HUES64 (cell line): ENCODE results near the gene ATP2B3.

Source experiments
- H3K27ac ChIP-seq: 2 replicates; pipeline ENCODE4 v1.7.0; 2013; ENCODE audit warnings: low read depth, low read length, inconsistent platforms
- H3K27me3 ChIP-seq: 2 replicates; pipeline ENCODE4 v1.6.1; 2013; ENCODE audit warnings: mild to moderate bottlenecking, low read length; ENCODE audit not compliant: insufficient read depth
- H3K36me3 ChIP-seq: 2 replicates; pipeline ENCODE4 v1.6.1; 2013; ENCODE audit warnings: mild to moderate bottlenecking, low read length; ENCODE audit not compliant: insufficient read depth
- H3K4me1 ChIP-seq: 2 replicates; pipeline ENCODE4 v1.6.1; 2013; ENCODE audit warnings: mild to moderate bottlenecking, low read length, moderate library complexity; ENCODE audit not compliant: insufficient read depth
- H3K4me3 ChIP-seq: 2 replicates; pipeline ENCODE4 v1.5.1; 2013; ENCODE audit warnings: mild to moderate bottlenecking, low read length, moderate library complexity
- H3K9ac ChIP-seq: 2 replicates; pipeline ENCODE4 v1.6.1; 2013; ENCODE audit warnings: mild to moderate bottlenecking, low read depth, low read length
- H3K9me3 ChIP-seq: 2 replicates; pipeline ENCODE4 v1.6.1; 2013; ENCODE audit warnings: low read depth, low read length; ENCODE audit not compliant: insufficient read depth
- WGBS: fragments of 150-250, 120-280 bp; methylation state at CpG from one replicate; pipeline ENCODE4 v1.1.7; 2013; ENCODE audit warnings: missing lambda C conversion rate; 5-methylcytosine and 5-hydroxymethylcytosine counted together

ATP2B3 gene

DNA sequence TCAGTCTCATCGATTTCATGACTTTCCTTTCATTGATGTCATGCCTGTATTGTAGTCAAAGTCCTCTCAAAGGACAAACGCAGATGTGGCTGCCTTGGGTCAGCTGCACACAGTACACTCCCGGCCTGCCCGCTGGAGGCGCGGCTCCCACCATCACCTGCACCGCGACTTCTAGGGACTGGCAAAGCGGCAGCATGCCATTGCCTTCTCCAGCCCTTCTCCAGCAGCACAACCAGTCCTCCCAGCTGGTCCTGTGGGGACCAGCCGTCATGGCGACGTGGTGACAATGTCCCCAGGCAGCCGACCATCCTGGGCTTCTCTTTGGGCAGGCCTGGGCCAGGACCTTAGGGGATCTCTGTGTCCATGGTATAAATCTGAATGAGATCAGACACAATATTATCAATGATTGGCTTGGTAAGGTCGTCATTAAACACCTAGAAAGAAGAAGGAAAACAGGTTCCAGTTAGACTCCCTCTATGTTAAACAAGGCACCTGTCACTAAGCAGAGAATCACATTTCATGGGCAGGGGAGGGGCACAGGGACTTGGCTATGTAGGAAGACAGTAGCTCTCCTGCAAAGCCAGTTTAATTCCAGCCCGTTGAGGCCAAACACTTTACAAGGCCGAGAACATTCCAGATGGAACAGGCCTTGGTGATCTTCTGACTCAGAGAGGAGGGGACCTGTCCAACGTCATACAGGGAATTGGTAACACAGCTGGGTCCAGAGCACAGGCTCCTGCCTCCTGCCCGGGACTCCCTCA is 70.8 kb downstream of the ATP2B3 start:
- no peaks in the 10 kb centered on the region for H3K4me1 ChIP-seq
- WGBS = 96% methylated on average over 18 of the region's 18 CpGs
- H3K9me3 ChIP-seq = no peaks in the 10 kb centered on the region
- H3K4me3 ChIP-seq = no peak overlapping the region
- peaks cover 8% of the 10 kb centered on the region; the same call in 1 of the 2 replicates for H3K36me3 ChIP-seq
- H3K27me3 ChIP-seq = no peaks in the 10 kb centered on the region
- H3K27ac ChIP-seq = no peak overlapping the region
- H3K9ac ChIP-seq = no peak overlapping the region

DNA sequence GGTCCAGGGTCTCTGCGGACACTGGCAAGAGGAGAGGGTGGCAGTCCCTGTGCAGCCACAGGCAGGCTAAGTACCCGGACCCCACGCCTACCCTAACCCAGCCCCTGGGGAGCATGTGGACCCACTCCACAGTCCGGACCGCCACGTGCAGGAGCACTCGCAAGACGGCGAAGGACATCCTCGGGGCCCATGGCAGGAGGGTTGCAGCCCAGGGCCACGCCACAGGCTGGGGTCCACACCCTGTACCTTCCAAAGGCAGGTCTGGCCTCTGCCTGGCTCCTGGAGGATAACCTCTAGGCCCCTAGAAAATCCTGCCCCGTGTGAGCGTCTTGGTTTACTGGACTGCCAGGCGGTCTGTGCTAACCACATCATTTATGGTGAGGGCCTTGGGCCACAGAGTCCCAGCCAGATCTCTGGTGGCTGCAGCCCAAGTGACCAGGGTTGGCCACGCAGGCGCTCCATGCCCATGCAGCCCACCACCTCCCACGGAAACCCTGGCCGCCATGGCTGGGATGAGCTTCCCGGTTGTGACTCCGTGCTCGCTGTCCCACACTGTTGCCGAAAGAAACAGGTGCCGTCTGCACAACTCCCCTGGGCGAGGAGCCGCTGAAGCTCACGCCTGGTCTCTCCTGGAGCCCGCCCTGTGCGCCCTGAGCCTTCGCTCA is 71.5 kb downstream of the ATP2B3 start:
- H3K4me3 ChIP-seq = no peak overlapping the region
- H3K27ac ChIP-seq = no peak overlapping the region
- H3K36me3 ChIP-seq = peaks cover 13% of the 10 kb centered on the region; the same call in 1 of the 2 replicates
- WGBS = 96% methylated on average over 29 of the region's 29 CpGs
- no peaks in the 10 kb centered on the region for H3K9me3 ChIP-seq
- H3K27me3 ChIP-seq = no peaks in the 10 kb centered on the region
- H3K9ac ChIP-seq = no peak overlapping the region
- no peaks in the 10 kb centered on the region for H3K4me1 ChIP-seq

DNA sequence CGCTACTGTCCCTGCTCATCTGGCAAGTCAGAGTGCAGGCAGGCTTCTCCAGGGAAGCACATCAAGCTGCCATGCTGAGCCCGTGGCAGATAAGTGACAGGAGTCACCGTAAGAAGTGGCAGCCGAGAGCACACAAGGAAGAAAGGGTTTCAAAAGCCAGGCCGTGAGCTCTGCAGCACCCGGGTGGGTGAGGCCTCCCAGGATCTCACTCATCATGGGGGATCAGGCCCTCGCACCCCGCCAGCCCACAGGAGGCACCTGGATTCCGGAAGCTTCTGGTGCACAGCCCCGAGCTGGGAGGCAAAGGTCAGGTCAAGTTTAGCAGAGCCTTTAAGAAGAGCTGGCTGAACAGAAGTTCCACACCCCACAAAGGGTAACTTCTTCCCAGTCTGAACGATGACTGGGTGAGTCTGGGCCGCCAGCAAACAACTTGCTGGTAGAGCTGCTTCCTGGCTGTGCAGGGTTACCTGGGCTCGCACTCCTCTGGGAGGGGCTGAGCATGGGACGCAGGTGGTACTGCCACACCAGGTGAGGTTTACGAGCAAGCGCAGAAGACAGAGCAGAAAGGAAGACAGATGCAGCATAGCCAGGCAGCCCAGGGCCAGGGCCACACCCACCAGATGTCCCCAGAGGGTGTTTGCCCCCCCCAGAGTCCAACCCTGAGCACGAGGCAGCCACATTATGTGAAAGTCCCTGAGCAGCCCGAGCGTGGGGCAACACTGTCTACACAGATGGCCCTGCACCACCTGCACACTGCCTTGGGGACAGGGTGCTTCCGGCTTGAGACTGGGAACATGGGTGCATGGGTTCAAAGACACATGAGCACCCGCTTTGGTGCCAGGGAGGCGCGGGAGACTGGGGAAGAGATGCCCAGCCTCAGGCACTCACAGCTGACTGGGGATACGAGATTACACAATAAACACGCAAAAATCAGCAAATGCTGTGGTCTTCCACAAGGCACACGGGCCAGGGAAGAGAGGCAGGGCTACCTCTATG is 73.8 kb downstream of the ATP2B3 start:
- WGBS = 94% methylated on average over 26 of the region's 26 CpGs
- Histone ChIP-seq H3K9ac (no peak overlapping the region), H3K9me3 (no peaks in the 10 kb centered on the region), H3K36me3 (peaks cover 21% of the 10 kb centered on the region; the same call in 1 of the 2 replicates), H3K27me3 (no peaks in the 10 kb centered on the region), H3K4me3 (no peak overlapping the region), H3K27ac (no peak overlapping the region), H3K4me1 (no peaks in the 10 kb centered on the region)

DNA sequence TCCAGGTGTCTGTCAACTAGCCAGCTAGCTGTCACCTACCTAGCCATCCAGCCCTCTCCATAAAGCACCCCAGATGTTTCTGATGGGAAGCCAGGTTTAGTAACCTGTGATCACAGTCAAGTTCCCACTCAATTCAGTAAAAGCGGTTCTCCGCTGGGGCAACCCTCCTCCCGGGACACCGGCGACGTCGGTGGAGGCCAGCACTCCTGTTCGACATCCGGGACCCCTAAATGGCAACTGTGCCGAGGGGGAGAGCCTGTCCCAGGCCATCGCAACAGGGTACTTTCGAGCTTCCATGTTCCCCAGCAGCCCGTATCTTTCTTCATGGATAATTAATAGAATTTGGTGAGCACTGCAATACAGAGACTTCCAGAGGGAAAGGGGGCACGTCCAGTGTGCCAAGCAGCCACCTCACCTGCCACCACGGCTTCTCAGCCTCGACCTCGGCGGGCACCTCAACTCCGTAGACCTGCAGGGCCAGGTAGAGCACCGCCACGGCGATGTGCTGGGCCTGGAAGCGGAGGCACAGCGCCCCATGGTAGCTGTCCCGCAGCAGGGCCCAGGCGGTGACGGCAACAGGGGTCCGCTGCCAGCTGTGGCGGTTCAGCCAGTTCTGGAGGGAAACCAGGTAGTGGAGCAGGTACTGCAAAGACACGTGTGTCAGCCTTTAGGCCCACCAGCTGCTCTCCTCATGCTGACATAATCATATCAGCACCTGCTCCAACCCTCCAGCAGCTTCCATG is 74.8 kb downstream of the ATP2B3 start:
- no peak overlapping the region for H3K9ac ChIP-seq
- H3K36me3 ChIP-seq = peaks cover 19% of the 10 kb centered on the region; the same call in 1 of the 2 replicates
- no peak overlapping the region for H3K27ac ChIP-seq
- no peaks in the 10 kb centered on the region for H3K9me3 ChIP-seq
- WGBS = 95% methylated on average over 30 of the region's 30 CpGs
- no peak overlapping the region for H3K4me3 ChIP-seq
- H3K4me1 ChIP-seq = no peaks in the 10 kb centered on the region
- H3K27me3 ChIP-seq = no peaks in the 10 kb centered on the region

DNA sequence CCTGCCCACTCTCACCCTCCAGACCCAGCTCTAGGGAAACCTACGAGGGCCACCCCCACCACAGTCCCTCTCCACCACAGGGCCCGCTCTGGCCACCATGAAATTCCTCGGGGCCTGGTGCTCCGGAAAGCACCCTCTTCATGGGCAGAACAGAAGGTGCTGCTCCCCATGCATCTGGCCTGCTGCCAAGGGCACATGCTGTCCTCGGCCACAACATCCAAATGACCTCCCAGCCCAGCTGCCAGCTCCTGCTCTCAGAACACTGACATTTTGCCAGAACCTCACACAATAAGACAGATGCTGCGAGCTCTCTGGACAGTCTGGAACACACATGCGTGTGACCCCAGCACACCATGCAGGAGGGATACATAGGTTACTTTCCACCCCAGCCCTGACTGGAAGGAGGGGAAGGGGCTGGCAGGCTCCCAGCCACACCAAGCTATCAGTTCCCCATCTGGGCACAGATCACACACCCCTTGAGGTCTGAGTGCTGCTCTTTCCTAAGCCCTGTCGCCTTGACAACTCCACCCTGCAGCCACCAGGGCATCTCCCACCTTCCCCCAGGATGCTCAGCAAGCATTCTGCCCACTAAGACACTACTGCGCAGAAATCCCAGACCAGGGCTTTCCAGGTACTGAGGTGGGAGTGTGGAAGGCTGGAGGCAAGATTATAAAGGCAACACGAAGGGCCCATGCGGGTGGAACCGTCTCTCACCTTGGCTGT is 75.7 kb downstream of the ATP2B3 start:
- peaks cover 13% of the 10 kb centered on the region; the same call in 1 of the 2 replicates for H3K36me3 ChIP-seq
- no peaks in the 10 kb centered on the region for H3K9me3 ChIP-seq
- H3K4me3 ChIP-seq = no peak overlapping the region
- H3K4me1 ChIP-seq = no peaks in the 10 kb centered on the region
- WGBS = 93% methylated on average over 10 of the region's 12 CpGs
- peaks cover 5% of the 10 kb centered on the region for H3K27me3 ChIP-seq
- no peak overlapping the region for H3K9ac ChIP-seq
- H3K27ac ChIP-seq = no peak overlapping the region

DNA sequence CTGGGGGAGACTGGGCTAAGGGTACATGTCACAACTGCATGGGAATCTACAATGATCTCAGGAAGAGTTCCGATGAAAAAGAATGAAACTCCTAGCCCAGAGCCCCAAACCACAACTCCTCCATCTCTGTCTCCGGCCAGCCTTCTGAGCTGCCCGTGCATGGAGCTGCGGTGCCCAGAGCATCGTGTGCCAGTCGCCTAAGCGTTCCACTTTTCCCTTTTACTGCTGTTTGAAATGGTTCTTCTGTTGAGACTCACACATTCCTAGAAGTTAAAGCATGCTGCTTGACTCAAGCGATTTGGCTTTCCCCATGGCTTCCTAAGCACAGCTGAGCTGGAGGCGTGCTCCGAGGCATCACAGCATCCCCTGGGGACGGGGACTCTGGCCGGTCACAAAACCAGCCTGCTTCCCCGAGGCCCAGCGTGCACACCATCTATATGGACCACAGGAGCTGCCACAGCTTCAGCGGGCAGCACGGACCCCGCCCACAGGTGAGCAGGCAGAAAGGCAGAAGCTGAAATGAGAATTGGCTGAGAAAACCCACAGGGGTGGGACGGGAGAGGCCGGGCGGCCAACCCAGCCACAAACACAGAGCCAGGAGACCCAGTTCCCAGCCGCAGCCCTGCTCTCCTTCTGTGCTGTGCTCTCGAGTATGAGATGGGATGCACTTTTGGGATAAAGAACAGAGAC is 76.5 kb downstream of the ATP2B3 start:
- Histone ChIP-seq H3K9ac (no peak overlapping the region), H3K9me3 (no peaks in the 10 kb centered on the region), H3K27me3 (peaks cover 8% of the 10 kb centered on the region), H3K4me1 (no peaks in the 10 kb centered on the region), H3K4me3 (no peak overlapping the region), H3K27ac (no peak overlapping the region), H3K36me3 (peaks cover 13% of the 10 kb centered on the region; the same call in 1 of the 2 replicates)
- 92% methylated on average over 22 of the region's 22 CpGs for WGBS

DNA sequence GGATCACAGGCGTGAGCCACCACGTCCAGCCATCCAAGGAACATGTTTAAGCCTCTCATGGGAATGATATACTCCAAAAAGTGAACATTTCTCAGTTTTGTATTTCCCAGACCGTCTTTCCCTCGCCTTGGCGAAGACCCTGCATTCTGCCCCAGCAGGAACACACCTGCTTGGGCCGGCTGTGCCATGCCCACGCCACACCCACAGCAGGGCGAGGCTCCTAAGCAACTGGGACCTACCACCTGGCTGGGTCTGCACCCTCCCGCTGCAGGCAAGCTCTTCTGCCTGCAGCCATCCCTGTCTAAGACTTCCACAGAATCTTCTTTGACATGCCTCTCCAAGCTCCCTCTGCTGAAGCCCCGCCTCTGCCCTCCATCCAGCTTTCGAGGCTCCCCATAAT is 77.9 kb downstream of the ATP2B3 start:
- no peaks in the 10 kb centered on the region for H3K9me3 ChIP-seq
- peaks cover 8% of the 10 kb centered on the region for H3K27me3 ChIP-seq
- H3K36me3 ChIP-seq = peaks cover 13% of the 10 kb centered on the region; the same call in 1 of the 2 replicates
- H3K9ac ChIP-seq = no peak overlapping the region
- no peak overlapping the region for H3K27ac ChIP-seq
- 93% methylated on average over 11 of the region's 11 CpGs for WGBS
- no peak overlapping the region for H3K4me3 ChIP-seq
- no peaks in the 10 kb centered on the region for H3K4me1 ChIP-seq

DNA sequence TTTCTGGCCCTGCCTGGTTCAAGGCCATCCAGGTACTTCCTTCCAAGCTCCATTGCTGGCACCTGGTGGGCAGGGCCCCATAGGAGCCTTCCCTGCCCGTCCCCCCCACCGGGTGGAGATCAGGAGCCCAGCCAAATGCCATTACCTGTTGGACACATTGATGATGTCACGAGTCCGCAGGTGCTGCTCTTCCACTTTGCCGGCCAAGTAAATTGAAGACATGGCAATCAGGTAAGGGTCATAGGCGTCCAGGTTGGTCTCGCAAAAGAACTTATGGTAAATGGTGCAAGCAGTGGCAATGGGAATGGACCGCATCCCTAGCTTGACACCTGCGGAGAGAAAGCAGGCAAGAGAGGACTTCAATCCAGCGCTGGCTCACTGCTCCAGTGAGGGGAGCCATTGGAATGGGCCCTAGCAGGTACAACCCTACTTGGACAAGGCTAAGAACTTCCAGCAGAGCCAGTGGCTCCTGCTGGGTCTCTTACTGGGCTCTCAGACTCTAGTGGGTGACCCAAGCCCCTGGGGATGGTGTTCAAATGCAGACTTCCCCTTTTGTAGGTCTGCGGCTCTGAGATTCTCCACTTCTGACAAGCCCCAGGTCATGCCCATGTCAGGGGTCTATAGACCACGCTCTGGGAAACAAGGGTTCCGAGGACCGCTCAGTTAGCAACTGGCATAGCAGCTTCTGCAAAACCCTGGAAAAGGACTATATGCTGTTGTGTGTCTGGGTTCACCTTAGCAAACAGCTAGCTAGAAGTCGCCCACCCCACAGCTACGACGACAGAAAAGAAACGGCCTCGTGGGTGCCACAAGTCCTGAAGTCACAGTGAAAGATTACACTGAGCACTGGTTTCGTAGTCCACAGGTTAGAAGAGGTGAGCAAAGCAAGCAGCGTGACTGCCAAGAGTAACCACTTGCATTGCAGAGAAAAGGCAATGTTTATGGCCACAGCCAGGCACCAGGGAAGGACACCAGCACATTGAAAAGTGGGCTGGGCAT is 78.7 kb downstream of the ATP2B3 start:
- Histone ChIP-seq H3K27me3 (peaks cover 8% of the 10 kb centered on the region), H3K36me3 (peaks cover 13% of the 10 kb centered on the region; the same call in 1 of the 2 replicates), H3K4me3 (no peak overlapping the region)

More for the DNA sequence above, 78.7 kb downstream of the ATP2B3 start:
- Histone ChIP-seq H3K27ac (no peak overlapping the region), H3K9ac (no peak overlapping the region), H3K4me1 (no peaks in the 10 kb centered on the region), H3K9me3 (no peaks in the 10 kb centered on the region)
- WGBS = 96% methylated on average over 21 of the region's 21 CpGs
